GM19463 (cell line): ENCODE results near the gene ART3.

Source experiments
- ATAC-seq: cut with Tn5 transposase; IDR thresholded peaks from one replicate; pipeline ENCODE4 v1.9.1; 2021; ENCODE audit warnings: mild to moderate bottlenecking, moderate library complexity; ENCODE audit not compliant: unreplicated experiment

The ART3 gene

GRCh38 chr4:76067652-76068286 is 6.7 kb upstream of the ART3 start:
- ATAC-seq, result peak; percentile 84

- no peak for ATAC-seq
These were observed 1.7 kb upstream of the ART3 start for GRCh38 chr4:76072760-76073159.

- ATAC-seq, result no peak
These were observed 588 bp downstream of the ART3 start for GRCh38 chr4:76074993-76075600.

- ATAC-seq, result no peak
These were observed 3.6 kb downstream of the ART3 start for GRCh38 chr4:76078033-76078613.

GRCh38 chr4:76083386-76083988 is 9.0 kb downstream of the ART3 start:
- no peak for ATAC-seq

GRCh38 chr4:76084542-76084941 is 10.0 kb downstream of the ART3 start:
- no peak for ATAC-seq

GRCh38 chr4:76087007-76087769 is 12.7 kb downstream of the ART3 start:
- ATAC-seq, result no peak

- no peak for ATAC-seq
These were observed 14.2 kb downstream of the ART3 start for GRCh38 chr4:76088719-76089118.

- peak; percentile 53 for ATAC-seq
These were observed 15.8 kb downstream of the ART3 start for GRCh38 chr4:76090241-76090691.

- no peak for ATAC-seq
These were observed 16.5 kb downstream of the ART3 start for GRCh38 chr4:76091052-76091451.

- no peak for ATAC-seq
These were observed 21.1 kb downstream of the ART3 start for GRCh38 chr4:76095568-76095967.

GRCh38 chr4:76096076-76096475 is 21.6 kb downstream of the ART3 start:
- ATAC-seq, result no peak

- ATAC-seq, result no peak
These were observed 31.1 kb downstream of the ART3 start for GRCh38 chr4:76105652-76106051.

- no peak for ATAC-seq
These were observed 31.9 kb downstream of the ART3 start for GRCh38 chr4:76106442-76106841.

- ATAC-seq, result no peak
These were observed 34.1 kb downstream of the ART3 start for GRCh38 chr4:76108467-76109181.

- no peak for ATAC-seq
These were observed 42.3 kb downstream of the ART3 start for GRCh38 chr4:76116821-76117220.

GRCh38 chr4:76117536-76117935 is 43.0 kb downstream of the ART3 start:
- ATAC-seq, result no peak

- no peak for ATAC-seq
These were observed 45.7 kb downstream of the ART3 start for GRCh38 chr4:76120199-76120598.

- no peak for ATAC-seq
These were observed 51.3 kb downstream of the ART3 start for GRCh38 chr4:76125816-76126215.

- no peak for ATAC-seq
These were observed 53.2 kb downstream of the ART3 start for GRCh38 chr4:76127754-76128153.

- no peak for ATAC-seq
These were observed 66.7 kb downstream of the ART3 start for GRCh38 chr4:76141241-76141640.
